Effector memory CD8-positive, alpha-beta T cell (primary cell): ENCODE data around the gene HS6ST2.

Experiments
- ATAC-seq: fragments of 150-1000 bp; cut with Tn5 transposase; replicated peaks from 2 replicates; pipeline ENCODE4 v1.10.0; 2021; ENCODE audit warnings: mild to moderate bottlenecking, moderate library complexity
- DNase-seq, 3 experiments: peaks; one replicate each; pipeline ENCODE4 v3.0.0; 2021
- H3K27ac Mint-ChIP-seq, 2 donors: one replicate each; pipeline ENCODE4 v1.8.0; 2022; ENCODE audit warnings: mild to moderate bottlenecking in 2 of 2, mixed read lengths in 2 of 2, moderate library complexity in 2 of 2
- H3K27me3 Mint-ChIP-seq, 2 donors: one replicate each; pipeline ENCODE4 v1.8.0; 2022; ENCODE audit warnings: mixed read lengths in 2 of 2
- H3K36me3 Mint-ChIP-seq: one replicate; pipeline ENCODE4 v1.8.0; 2022; ENCODE audit warnings: mild to moderate bottlenecking, moderate library complexity, mixed read lengths; ENCODE audit not compliant: insufficient read depth
- H3K4me1 Mint-ChIP-seq, 2 donors: one replicate each; pipeline ENCODE4 v1.8.0; 2022; ENCODE audit warnings: low read depth in 2 of 2, mixed read lengths in 2 of 2
- H3K4me3 Mint-ChIP-seq, 2 donors: one replicate each; pipeline ENCODE4 v1.8.0; 2022; ENCODE audit warnings: mild to moderate bottlenecking in 2 of 2, mixed read lengths in 2 of 2, moderate library complexity in 2 of 2
- H3K9me3 Mint-ChIP-seq, 2 donors: one replicate each; pipeline ENCODE4 v1.8.0; 2022; ENCODE audit warnings: mixed read lengths in 2 of 2

HS6ST2 gene

GRCh38 chrX:132728296-132728695 is 230.1 kb downstream of the HS6ST2 start:
- ATAC-seq (no peak), DNase-seq (no peak)
- no peak overlapping the region for H3K27ac Mint-ChIP-seq
- no peak overlapping the region for H3K4me3 Mint-ChIP-seq
- no peaks in the 10 kb centered on the region for H3K4me1 Mint-ChIP-seq
- no peaks in the 10 kb centered on the region for H3K9me3 Mint-ChIP-seq
- no peaks in the 10 kb centered on the region for H3K27me3 Mint-ChIP-seq
- H3K36me3 Mint-ChIP-seq, result no peaks in the 10 kb centered on the region

- ATAC-seq (no peak), DNase-seq (no peak)
- H3K36me3 Mint-ChIP-seq, result no peaks in the 10 kb centered on the region
- no peaks in the 10 kb centered on the region for H3K27me3 Mint-ChIP-seq
- H3K27ac Mint-ChIP-seq, result no peak overlapping the region
- H3K4me1 Mint-ChIP-seq, result no peaks in the 10 kb centered on the region
- H3K4me3 Mint-ChIP-seq, result no peak overlapping the region
- no peaks in the 10 kb centered on the region for H3K9me3 Mint-ChIP-seq
These were observed 239.9 kb downstream of the HS6ST2 start for GRCh38 chrX:132718431-132718958.

GRCh38 chrX:132716006-132716405 is 242.4 kb downstream of the HS6ST2 start:
- Mint-ChIP-seq H3K27ac (no peak overlapping the region), H3K36me3 (no peaks in the 10 kb centered on the region), H3K27me3 (no peaks in the 10 kb centered on the region), H3K9me3 (no peaks in the 10 kb centered on the region), H3K4me3 (no peak overlapping the region), H3K4me1 (peaks cover 0 to under 1% of the 10 kb centered on the region in 2 donors)
- ATAC-seq, result no peak
- DNase-seq, result no peak

GRCh38 chrX:132714913-132715312 is 243.5 kb downstream of the HS6ST2 start:
- no peak overlapping the region for H3K27ac Mint-ChIP-seq
- no peak for DNase-seq
- no peaks in the 10 kb centered on the region for H3K27me3 Mint-ChIP-seq
- no peaks in the 10 kb centered on the region for H3K36me3 Mint-ChIP-seq
- H3K4me3 Mint-ChIP-seq, result no peak overlapping the region
- H3K4me1 Mint-ChIP-seq, result peaks cover 0 to 3% of the 10 kb centered on the region in 2 donors
- ATAC-seq, result no peak
- H3K9me3 Mint-ChIP-seq, result no peaks in the 10 kb centered on the region

- Mint-ChIP-seq H3K36me3 (no peaks in the 10 kb centered on the region), H3K27ac (no peak overlapping the region), H3K4me3 (no peak overlapping the region), H3K9me3 (no peaks in the 10 kb centered on the region), H3K4me1 (peaks cover 0 to 3% of the 10 kb centered on the region in 2 donors), H3K27me3 (no peaks in the 10 kb centered on the region)
- DNase-seq (no peak), ATAC-seq (no peak)
These were observed 246.1 kb downstream of the HS6ST2 start for GRCh38 chrX:132712350-132712749.

GRCh38 chrX:132710656-132711155 is 247.7 kb downstream of the HS6ST2 start:
- H3K27ac Mint-ChIP-seq, result no peak overlapping the region
- no peaks in the 10 kb centered on the region for H3K27me3 Mint-ChIP-seq
- DNase-seq, result no peak

GRCh38 chrX:132708529-132708928 is 249.9 kb downstream of the HS6ST2 start:
- H3K36me3 Mint-ChIP-seq, result no peaks in the 10 kb centered on the region
- H3K9me3 Mint-ChIP-seq, result no peaks in the 10 kb centered on the region
- H3K4me3 Mint-ChIP-seq, result no peak overlapping the region
- no peak overlapping the region for H3K27ac Mint-ChIP-seq
- no peak for ATAC-seq
- no peak for DNase-seq
- H3K4me1 Mint-ChIP-seq, result peaks cover 0 to 3% of the 10 kb centered on the region in 2 donors
- H3K27me3 Mint-ChIP-seq, result peaks cover 0 to 9% of the 10 kb centered on the region in 2 donors

More at GRCh38 chrX:132710656-132711155, 247.7 kb downstream of the HS6ST2 start:
- no peak for ATAC-seq
- H3K4me3 Mint-ChIP-seq, result no peak overlapping the region
- peaks cover 0 to 3% of the 10 kb centered on the region in 2 donors for H3K4me1 Mint-ChIP-seq
- no peaks in the 10 kb centered on the region for H3K9me3 Mint-ChIP-seq
- H3K36me3 Mint-ChIP-seq, result no peaks in the 10 kb centered on the region

GRCh38 chrX:132704769-132705168 is 253.7 kb downstream of the HS6ST2 start:
- no peaks in the 10 kb centered on the region for H3K36me3 Mint-ChIP-seq
- DNase-seq, result no peak
- H3K4me3 Mint-ChIP-seq, result no peak overlapping the region
- no peaks in the 10 kb centered on the region for H3K4me1 Mint-ChIP-seq
- no peaks in the 10 kb centered on the region for H3K9me3 Mint-ChIP-seq
- H3K27ac Mint-ChIP-seq, result peak overlapping the region in 1 of 2 donors; percentile 35
- ATAC-seq, result no peak
- H3K27me3 Mint-ChIP-seq, result peaks cover 8 to 9% of the 10 kb centered on the region in 2 donors

GRCh38 chrX:132694382-132694781 is 264.0 kb downstream of the HS6ST2 start:
- DNase-seq (no peak), ATAC-seq (no peak)
- Mint-ChIP-seq H3K36me3 (no peaks in the 10 kb centered on the region), H3K27ac (no peak overlapping the region), H3K9me3 (no peaks in the 10 kb centered on the region), H3K27me3 (peaks cover 43 to 48% of the 10 kb centered on the region in 2 donors), H3K4me1 (peaks cover 9 to 11% of the 10 kb centered on the region in 2 donors), H3K4me3 (no peak overlapping the region)

- Mint-ChIP-seq H3K27ac (no peak overlapping the region), H3K4me3 (no peak overlapping the region), H3K4me1 (peaks cover 9 to 11% of the 10 kb centered on the region in 2 donors), H3K36me3 (no peaks in the 10 kb centered on the region), H3K9me3 (no peaks in the 10 kb centered on the region), H3K27me3 (peaks cover 41 to 42% of the 10 kb centered on the region in 2 donors)
- ATAC-seq (no peak), DNase-seq (no peak)
These were observed 265.9 kb downstream of the HS6ST2 start for GRCh38 chrX:132692526-132692925.

GRCh38 chrX:132692066-132692465 is 266.4 kb downstream of the HS6ST2 start:
- Mint-ChIP-seq H3K9me3 (no peaks in the 10 kb centered on the region), H3K4me1 (peaks cover 9 to 11% of the 10 kb centered on the region in 2 donors), H3K27ac (no peak overlapping the region), H3K27me3 (peaks cover 36 to 40% of the 10 kb centered on the region in 2 donors), H3K4me3 (no peak overlapping the region), H3K36me3 (no peaks in the 10 kb centered on the region)
- DNase-seq (no peak), ATAC-seq (no peak)

GRCh38 chrX:132689612-132690563 is 268.5 kb downstream of the HS6ST2 start:
- no peak overlapping the region for H3K27ac Mint-ChIP-seq
- ATAC-seq, result no peak
- no peaks in the 10 kb centered on the region for H3K9me3 Mint-ChIP-seq
- H3K4me1 Mint-ChIP-seq, result peaks cover 9 to 11% of the 10 kb centered on the region in 2 donors
- no peak overlapping the region for H3K4me3 Mint-ChIP-seq
- no peak for DNase-seq
- no peaks in the 10 kb centered on the region for H3K36me3 Mint-ChIP-seq
- peaks cover 30 to 32% of the 10 kb centered on the region in 2 donors for H3K27me3 Mint-ChIP-seq

- Mint-ChIP-seq H3K4me1 (no peaks in the 10 kb centered on the region), H3K4me3 (no peak overlapping the region), H3K36me3 (no peaks in the 10 kb centered on the region), H3K27me3 (no peaks in the 10 kb centered on the region), H3K9me3 (peaks cover 0 to 1% of the 10 kb centered on the region in 2 donors), H3K27ac (no peak overlapping the region)
- ATAC-seq, result no peak
- no peak for DNase-seq
These were observed 273.2 kb downstream of the HS6ST2 start for GRCh38 chrX:132685276-132685675.
